Panc1 (cell line): Measurements from ENCODE around the gene ACER3. TPM values are rescaled to one million over a fixed set of nuclear protein-coding genes. Genes with fewer than 3 reads are reported as not detected.
"Not testable (repeated sequence)": the region's sequence is repeated elsewhere in the genome, so short reads cannot be mapped to it uniquely, and the experiment has no call there.

Experiments
- ATAC-seq: fragments of 200-7000 bp; cut with Tn5 transposase; 2 replicates; pipeline ENCODE4 v1.9.1; 2020; ENCODE audit warnings: mild to moderate bottlenecking, moderate library complexity
- BruUV-seq: library from RNA; stranded (reverse); fragments of 400-500 nt; replicated peaks from 2 replicates; lab custom pipeline; 2021; lab: Mats Ljungman, UMichigan
- CTCF ChIA-PET: fragments of 300-600 bp; sonication (Branson Sonifier 250); formaldehyde crosslinking; loops from one replicate; lab custom pipeline; 2022; ENCODE audit warnings: antibody characterized with exemption; lab: Charles Lee
- POLR2A ChIA-PET: fragments of 300-600 bp; sonication (Branson Sonifier 250); formaldehyde crosslinking; loops from one replicate; lab custom pipeline; 2022; ENCODE audit warnings: antibody characterized with exemption; lab: Charles Lee
- DNase-seq: peaks from one replicate; pipeline ENCODE4 v3.0.0-alpha.2; 2010; ENCODE audit warnings: low read depth, low spot score
- H3K27ac ChIP-seq: 2 replicates; pipeline ENCODE4 v1.5.1; 2011; ENCODE audit warnings: mild to moderate bottlenecking, low read length, inconsistent platforms
- H3K27me3 ChIP-seq: fragments of 200-500 bp; sonication (Bioruptor generic); 2 replicates; pipeline ENCODE4 v1.6.0; 2014; ENCODE audit warnings: low read length, inconsistent platforms; ENCODE audit not compliant: control insufficient read depth, insufficient read depth
- H3K36me3 ChIP-seq: fragments of 200-500 bp; sonication (Bioruptor generic); 2 replicates; pipeline ENCODE4 v1.5.1; 2014; ENCODE audit warnings: inconsistent platforms, mild to moderate bottlenecking, low read length, moderate library complexity; ENCODE audit not compliant: control insufficient read depth, insufficient read depth
- H3K4me1 ChIP-seq: 2 replicates; pipeline ENCODE4 v1.5.1; 2011; ENCODE audit warnings: inconsistent platforms, mild to moderate bottlenecking, low read length, moderate library complexity; ENCODE audit not compliant: control insufficient read depth, insufficient read depth
- H3K4me3 ChIP-seq, 2 experiments: 2 replicates each; pipeline ENCODE4 v1.5.1; 2011 to 2012; ENCODE audit warnings: low read depth in 2 of 2, low read length in 2 of 2, mild to moderate bottlenecking in 2 of 2, inconsistent platforms in 1 of 2, moderate library complexity in 1 of 2
- H3K9me3 ChIP-seq: fragments of 200-500 bp; sonication (Bioruptor generic); 2 replicates; pipeline ENCODE4 v1.5.1; 2014; ENCODE audit warnings: low read depth, mild to moderate bottlenecking, inconsistent platforms, low read length, moderate library complexity; ENCODE audit not compliant: control insufficient read depth, insufficient read depth
- POLR2AphosphoS5 ChIP-seq: IDR thresholded peaks from 2 replicates; pipeline ENCODE4 v1.6.1; 2012; ENCODE audit warnings: mild to moderate bottlenecking, low read depth, low read length, moderate library complexity
- REST ChIP-seq, 2 experiments: IDR thresholded peaks; 2 replicates each; pipeline ENCODE4 v1.6.1; 2011 to 2012; ENCODE audit warnings: low read depth in 2 of 2, control low read depth in 1 of 2, low read length in 1 of 2, mild to moderate bottlenecking in 1 of 2, moderate library complexity in 1 of 2; ENCODE audit not compliant: insufficient read depth in 1 of 2
- TCF7L2 ChIP-seq: IDR thresholded peaks from 2 replicates; pipeline ENCODE4 v1.6.1; 2011; ENCODE audit warnings: mild to moderate bottlenecking, low read depth, low read length, inconsistent platforms
- in situ Hi-C: cut with HindIII; loops from 2 replicates; pipeline ENCODE4 v1.10.0; 2016; ENCODE audit warnings: low sequenced_read_pairs, low pct_unique_long_range_greater_than_20kb
- intact Hi-C: fragments of 100-400 bp; cut with micrococcal nuclease; formaldehyde crosslinking; loops from one replicate; pipeline ENCODE4 v1.10.0; 2022; ENCODE audit not compliant: unreplicated experiment
- total RNA-seq: library from RNA; stranded (reverse); gene quantifications from one replicate; pipeline ENCODE4 v1.2.1, GENCODE V29; 2021; ENCODE audit not compliant: unreplicated experiment
- TF ChIP-seq, protein P1 (sequence below): fragments of 450-650 bp; IDR thresholded peaks from 2 replicates; pipeline ENCODE4 v1.5.1; 2017; ENCODE audit warnings: mild to moderate bottlenecking

Gene ACER3
- total RNA-seq, 1 experiment from 2014 or later: 41.8 TPM

- in situ Hi-C loops: no loop called here
- Histone ChIP-seq H3K36me3 (no peaks in the 10 kb centered on the region), H3K9me3 (no peaks in the 10 kb centered on the region), H3K4me3 (peak overlapping the region; percentile 8 to 48; a peak in 3 of 4 replicates), H3K27me3 (no peaks in the 10 kb centered on the region), H3K4me1 (peaks cover 7% of the 10 kb centered on the region), H3K27ac (no peak overlapping the region)
- no peak for TF ChIP-seq TCF7L2
- TF ChIP-seq, protein P1, sequence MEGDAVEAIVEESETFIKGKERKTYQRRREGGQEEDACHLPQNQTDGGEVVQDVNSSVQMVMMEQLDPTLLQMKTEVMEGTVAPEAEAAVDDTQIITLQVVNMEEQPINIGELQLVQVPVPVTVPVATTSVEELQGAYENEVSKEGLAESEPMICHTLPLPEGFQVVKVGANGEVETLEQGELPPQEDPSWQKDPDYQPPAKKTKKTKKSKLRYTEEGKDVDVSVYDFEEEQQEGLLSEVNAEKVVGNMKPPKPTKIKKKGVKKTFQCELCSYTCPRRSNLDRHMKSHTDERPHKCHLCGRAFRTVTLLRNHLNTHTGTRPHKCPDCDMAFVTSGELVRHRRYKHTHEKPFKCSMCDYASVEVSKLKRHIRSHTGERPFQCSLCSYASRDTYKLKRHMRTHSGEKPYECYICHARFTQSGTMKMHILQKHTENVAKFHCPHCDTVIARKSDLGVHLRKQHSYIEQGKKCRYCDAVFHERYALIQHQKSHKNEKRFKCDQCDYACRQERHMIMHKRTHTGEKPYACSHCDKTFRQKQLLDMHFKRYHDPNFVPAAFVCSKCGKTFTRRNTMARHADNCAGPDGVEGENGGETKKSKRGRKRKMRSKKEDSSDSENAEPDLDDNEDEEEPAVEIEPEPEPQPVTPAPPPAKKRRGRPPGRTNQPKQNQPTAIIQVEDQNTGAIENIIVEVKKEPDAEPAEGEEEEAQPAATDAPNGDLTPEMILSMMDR: peak; percentile 100
- no peak for TF ChIP-seq REST (IDR thresholded peaks at IDR 0.05; ENCODE audit: insufficient read depth in 1 of 2, low read depth in 2 of 2, low read length in 1 of 2)
- intact Hi-C loops: loop anchor here (2.0 to 5.0 kb wide), 3 partner anchors 66 to 311 kb away; no protein-coding TSS in a partner anchor
- DNase-seq: no peak
- BruUV-seq: no TSS peak
- CTCF ChIA-PET: interaction anchor here (1.1 to 1.9 kb wide), 3 partner anchors 16 to 127 kb away, joined by 3 to 13 read pairs (median 8); no protein-coding TSS in a partner anchor
- ATAC-seq: peak; percentile 85
- POLR2A ChIA-PET: no interaction called here
These were observed 185.4 kb downstream of the ACER3 start for GRCh38 chr11:77046060-77046501.

- in situ Hi-C loops (no loop called here), intact Hi-C loops (loop anchor here (1.0 to 5.0 kb wide), 4 partner anchors 44 to 312 kb away; no protein-coding TSS in a partner anchor)
- Histone ChIP-seq H3K27me3 (no peaks in the 10 kb centered on the region), H3K27ac (no peak overlapping the region), H3K9me3 (no peaks in the 10 kb centered on the region), H3K4me1 (peaks cover 7% of the 10 kb centered on the region), H3K4me3 (peak overlapping the region; percentile 21 to 67), H3K36me3 (no peaks in the 10 kb centered on the region)
- TF ChIP-seq POLR2AphosphoS5 (no peak), TCF7L2 (no peak)
- TF ChIP-seq, protein P1: peak; percentile 69
- ChIA-PET CTCF (interaction anchor here (0.6 to 3.0 kb wide), 29 partner anchors 18 to 530 kb away, joined by 3 to 80 read pairs (median 5); no protein-coding TSS in a partner anchor), POLR2A (interaction anchor here (0.6 kb wide), 4 partner anchors 9 to 1031 kb away, joined by 3 to 7 read pairs (median 5); no protein-coding TSS in a partner anchor)
- no TSS peak for BruUV-seq
- peak; percentile 89 for ATAC-seq
- peak; percentile 87 for DNase-seq
These were observed 186.5 kb downstream of the ACER3 start for GRCh38 chr11:77047007-77047927.

- H3K9me3 ChIP-seq, H3K27ac ChIP-seq, H3K27me3 ChIP-seq, in situ Hi-C loops, H3K36me3 ChIP-seq, H3K4me1 ChIP-seq, ATAC-seq, H3K4me3 ChIP-seq, BruUV-seq, DNase-seq: not testable (repeated sequence)
- ChIA-PET CTCF (interaction anchor here (0.6 to 3.0 kb wide), 24 partner anchors 17 to 529 kb away, joined by 3 to 80 read pairs (median 6); no protein-coding TSS in a partner anchor), POLR2A (interaction anchor here (0.6 kb wide), 1 partner anchor 1030 kb away, joined by 4 read pairs; no protein-coding TSS in a partner anchor)
- intact Hi-C loops: loop anchor here (1.0 to 5.0 kb wide), 4 partner anchors 43 to 313 kb away; no protein-coding TSS in a partner anchor
These were observed 187.3 kb downstream of the ACER3 start for GRCh38 chr11:77047928-77048446.
